ENCODE data around the gene LSAMP. TPM values are rescaled to one million over a fixed set of nuclear protein-coding genes. Genes with fewer than 3 reads are reported as not detected.

The LSAMP gene
- total RNA-seq, 6 donors from 2014 or later, result 7.1 to 28.1 (median 13.4) TPM

GRCh38 chr3:116281313-116282143 lies 163.8 kb downstream of the LSAMP start:
- no peaks in the 10 kb centered on the region for H3K27me3 ChIP-seq
- 63 to 65% methylated on average over 4 of the region's 4 CpGs for WGBS, 2 donors
- TF ChIP-seq, protein P1, sequence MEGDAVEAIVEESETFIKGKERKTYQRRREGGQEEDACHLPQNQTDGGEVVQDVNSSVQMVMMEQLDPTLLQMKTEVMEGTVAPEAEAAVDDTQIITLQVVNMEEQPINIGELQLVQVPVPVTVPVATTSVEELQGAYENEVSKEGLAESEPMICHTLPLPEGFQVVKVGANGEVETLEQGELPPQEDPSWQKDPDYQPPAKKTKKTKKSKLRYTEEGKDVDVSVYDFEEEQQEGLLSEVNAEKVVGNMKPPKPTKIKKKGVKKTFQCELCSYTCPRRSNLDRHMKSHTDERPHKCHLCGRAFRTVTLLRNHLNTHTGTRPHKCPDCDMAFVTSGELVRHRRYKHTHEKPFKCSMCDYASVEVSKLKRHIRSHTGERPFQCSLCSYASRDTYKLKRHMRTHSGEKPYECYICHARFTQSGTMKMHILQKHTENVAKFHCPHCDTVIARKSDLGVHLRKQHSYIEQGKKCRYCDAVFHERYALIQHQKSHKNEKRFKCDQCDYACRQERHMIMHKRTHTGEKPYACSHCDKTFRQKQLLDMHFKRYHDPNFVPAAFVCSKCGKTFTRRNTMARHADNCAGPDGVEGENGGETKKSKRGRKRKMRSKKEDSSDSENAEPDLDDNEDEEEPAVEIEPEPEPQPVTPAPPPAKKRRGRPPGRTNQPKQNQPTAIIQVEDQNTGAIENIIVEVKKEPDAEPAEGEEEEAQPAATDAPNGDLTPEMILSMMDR (IDR thresholded peaks at IDR 0.05), result no peak
- TF ChIP-seq EP300 (IDR thresholded peaks at IDR 0.05) (no peak), POLR2A (IDR thresholded peaks at IDR 0.05) (no peak), POLR2AphosphoS5 (IDR thresholded peaks at IDR 0.05) (no peak)
- H3K4me1 ChIP-seq, result no peaks in the 10 kb centered on the region
- no peaks in the 10 kb centered on the region for H3K36me3 ChIP-seq
- H3K9me3 ChIP-seq, result no peaks in the 10 kb centered on the region
- ATAC-seq (ENCODE audit: low FRiP score in 2 of 2), result no peak
- H3K4me3 ChIP-seq, result no peak overlapping the region
- DNase-seq, result no peak
- H3K27ac ChIP-seq, result no peak overlapping the region

DNA sequence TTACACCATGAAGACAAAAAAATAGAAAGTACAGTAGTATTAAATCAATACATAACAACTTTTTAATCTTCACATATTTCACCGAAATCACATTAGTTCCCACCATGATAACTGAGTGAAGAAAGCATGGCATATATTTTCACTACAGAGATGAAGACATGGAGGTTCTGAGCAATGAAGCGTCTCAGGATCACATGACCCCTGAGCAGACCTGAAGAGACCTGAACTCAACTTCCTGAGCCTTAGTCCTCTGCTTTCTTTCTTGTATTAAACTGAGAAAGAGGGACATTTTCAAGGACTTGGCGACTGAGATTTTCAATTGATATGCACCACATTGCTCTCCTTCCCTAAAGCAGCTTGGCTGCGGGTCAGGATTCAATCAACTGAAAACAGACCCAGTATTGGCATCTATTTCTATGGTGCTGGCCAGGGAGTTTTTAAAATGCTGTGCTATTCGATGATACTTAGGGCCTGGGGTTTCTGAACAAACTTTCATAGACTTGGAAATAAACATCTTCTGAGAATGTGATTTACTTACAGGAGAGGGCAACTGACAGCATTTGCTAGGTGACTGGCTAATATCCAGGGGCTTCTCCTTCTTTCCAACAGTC lies 165.1 kb downstream of the LSAMP start:
- no peak for TF ChIP-seq POLR2AphosphoS5 (IDR thresholded peaks at IDR 0.05)
- no peak for TF ChIP-seq POLR2A (IDR thresholded peaks at IDR 0.05)
- TF ChIP-seq EP300 (IDR thresholded peaks at IDR 0.05), result no peak
- TF ChIP-seq, protein P1 (IDR thresholded peaks at IDR 0.05), result no peak
- Histone ChIP-seq H3K9me3 (no peaks in the 10 kb centered on the region), H3K4me3 (no peak overlapping the region), H3K27me3 (no peaks in the 10 kb centered on the region), H3K4me1 (no peaks in the 10 kb centered on the region), H3K36me3 (no peaks in the 10 kb centered on the region), H3K27ac (no peak overlapping the region)
- WGBS, 2 donors, result 64 to 87% methylated on average over 5 of the region's 5 CpGs
- ATAC-seq (ENCODE audit: low FRiP score in 2 of 2) (no peak), DNase-seq (no peak)

DNA sequence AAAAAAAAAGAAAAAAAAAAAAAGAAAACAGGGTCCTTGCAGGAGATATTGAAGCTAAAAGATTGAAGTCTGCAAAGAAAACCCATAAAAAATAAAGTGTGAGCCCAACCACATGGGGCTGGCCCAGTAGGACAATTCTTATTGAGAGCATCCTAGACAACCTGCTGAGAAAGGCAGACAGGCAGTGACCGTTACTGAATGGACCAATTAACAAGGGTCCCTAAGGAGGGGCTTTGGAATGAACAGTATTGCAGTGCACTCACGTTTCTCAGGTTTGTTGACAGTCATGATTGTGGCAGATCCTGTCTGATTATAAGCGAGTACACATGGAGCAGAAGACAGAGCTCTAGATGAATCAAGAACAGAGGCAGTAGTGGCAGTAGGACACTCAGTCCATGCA lies 168.6 kb downstream of the LSAMP start:
- H3K9me3 ChIP-seq, result no peaks in the 10 kb centered on the region
- ATAC-seq (ENCODE audit: low FRiP score in 2 of 2) (no peak), DNase-seq (no peak)
- no peak for TF ChIP-seq POLR2A (IDR thresholded peaks at IDR 0.05)
- TF ChIP-seq, protein P1 (IDR thresholded peaks at IDR 0.05), result no peak
- TF ChIP-seq EP300 (IDR thresholded peaks at IDR 0.05), result no peak
- no peak for TF ChIP-seq POLR2AphosphoS5 (IDR thresholded peaks at IDR 0.05)
- H3K4me1 ChIP-seq, result no peaks in the 10 kb centered on the region
- WGBS, 2 donors, result 75 to 78% methylated on average over 3 of the region's 3 CpGs
- H3K36me3 ChIP-seq, result no peaks in the 10 kb centered on the region
- H3K27ac ChIP-seq, result no peak overlapping the region
- H3K27me3 ChIP-seq, result no peaks in the 10 kb centered on the region
- no peak overlapping the region for H3K4me3 ChIP-seq

- WGBS, 2 donors, result 27 to 36% methylated on average over 2 of the region's 2 CpGs
- TF ChIP-seq POLR2A (IDR thresholded peaks at IDR 0.05) (no peak), EP300 (IDR thresholded peaks at IDR 0.05) (no peak), POLR2AphosphoS5 (IDR thresholded peaks at IDR 0.05) (no peak)
- TF ChIP-seq, protein P1 (IDR thresholded peaks at IDR 0.05), result no peak
- no peaks in the 10 kb centered on the region for H3K4me1 ChIP-seq
- ATAC-seq (ENCODE audit: low FRiP score in 2 of 2), result no peak
- no peaks in the 10 kb centered on the region for H3K27me3 ChIP-seq
- no peak for DNase-seq
- H3K9me3 ChIP-seq, result no peaks in the 10 kb centered on the region
- no peak overlapping the region for H3K4me3 ChIP-seq
- H3K36me3 ChIP-seq, result no peaks in the 10 kb centered on the region
- no peak overlapping the region for H3K27ac ChIP-seq
Measured at GRCh38 chr3:116270056-116270455, 175.2 kb downstream of the LSAMP start.
